DND-41 (cell line): Measurements from ENCODE around the gene DDX17.

ENCODE experiments used
- CTCF ChIP-seq: IDR thresholded peaks from 2 replicates; pipeline ENCODE4 v1.5.1; 2012; ENCODE audit warnings: borderline replicate concordance, low read length, moderate library complexity, mild to moderate bottlenecking; ENCODE audit not compliant: poor library complexity, severe bottlenecking; ENCODE audit errors: extremely low read depth
- EZH2 ChIP-seq: IDR thresholded peaks from 3 replicates; pipeline ENCODE4 v1.6.1; 2012; ENCODE audit warnings: borderline replicate concordance, low read depth, mild to moderate bottlenecking, moderate library complexity, low read length, inconsistent platforms; ENCODE audit not compliant: severe bottlenecking

- TF ChIP-seq CTCF, result no peak
- no peak for TF ChIP-seq EZH2
Observed at GRCh38 chr22:38448945-38449745, 57.0 kb downstream of the DDX17 start.
